BLaER1 treated with 17β-estradiol and CSF1 and Interleukin-3, amounts not matched to agents 10 nM and 100 nM (cell line): ENCODE measurements around the gene KIF3C.
A peak's percentile ranks its signal among the peaks of the same experiment; 100 is the strongest.
"Not testable (repeated sequence)": the region's sequence is repeated elsewhere in the genome, so short reads cannot be mapped to it uniquely, and the experiment has no call there.

ENCODE experiments used
- H3K27ac ChIP-seq, 11 experiments: shearing (Covaris generic); formaldehyde crosslinking; 2 replicates each; pipeline ENCODE4 v1.8.1; 2022
- H3K27me3 ChIP-seq, 11 experiments: shearing (Covaris generic); formaldehyde crosslinking; 2 replicates each; pipeline ENCODE4 v1.8.1; 2022
- H3K36me3 ChIP-seq, 11 experiments: shearing (Covaris generic); formaldehyde crosslinking; 2 replicates each; pipeline ENCODE4 v1.8.1; 2022
- H3K4me1 ChIP-seq, 10 experiments: shearing (Covaris generic); formaldehyde crosslinking; 2 replicates each; pipeline ENCODE4 v1.8.1; 2022
- H3K4me2 ChIP-seq, 11 experiments: shearing (Covaris generic); formaldehyde crosslinking; 2 replicates each; pipeline ENCODE4 v1.8.1; 2022
- H3K4me3 ChIP-seq, 10 experiments: shearing (Covaris generic); formaldehyde crosslinking; 2 replicates each; pipeline ENCODE4 v1.8.1; 2022
- H3K9ac ChIP-seq, 11 experiments: shearing (Covaris generic); formaldehyde crosslinking; 2 replicates each; pipeline ENCODE4 v1.8.1; 2022
- H3K9me3 ChIP-seq, 11 experiments: shearing (Covaris generic); formaldehyde crosslinking; replicated peaks in 1 of 11; 2 replicates each; pipeline ENCODE4 v1.8.1; 2022
- H4K20me1 ChIP-seq, 11 experiments: shearing (Covaris generic); formaldehyde crosslinking; 2 replicates each; pipeline ENCODE4 v1.8.1; 2022
- Cebpa-rat ChIP-seq, 11 experiments: shearing (Covaris generic); IDR thresholded peaks; 2 replicates each; pipeline ENCODE4 v1.8.1; 2022

Gene KIF3C

GRCh38 chr2:26008095-26008494 is 25.8 kb upstream of the KIF3C start:
- no peaks in the 10 kb centered on the region for H4K20me1 ChIP-seq
- peaks cover 5 to 17% (median 9%) of the 10 kb centered on the region in 11 experiments; a peak in 17 of 22 replicates for H3K9me3 ChIP-seq
- H3K27me3 ChIP-seq, result no peaks in the 10 kb centered on the region
- H3K4me2 ChIP-seq, result peak overlapping the region in 6 of 11 experiments; percentile 30 to 96 (median 84); a peak in 12 of 22 replicates
- H3K4me3 ChIP-seq, result no peak overlapping the region
- peak overlapping the region in 8 of 11 experiments; percentile 61 to 92 (median 86); a peak in 15 of 22 replicates for H3K27ac ChIP-seq
- peaks cover 0 to 97% (median 43%) of the 10 kb centered on the region in 10 experiments; a peak in 11 of 20 replicates for H3K4me1 ChIP-seq
- peak overlapping the region in 7 of 11 experiments; percentile 38 to 79 (median 72); a peak in 13 of 22 replicates for H3K9ac ChIP-seq
- no peak for TF ChIP-seq Cebpa-rat (IDR thresholded peaks at IDR 0.05)
- no peaks in the 10 kb centered on the region for H3K36me3 ChIP-seq

GRCh38 chr2:26002632-26003310 is 20.5 kb upstream of the KIF3C start:
- H3K4me1 ChIP-seq, result peaks cover 12 to 98% (median 47%) of the 10 kb centered on the region in 10 experiments
- H3K4me2 ChIP-seq, result peak overlapping the region in 10 of 11 experiments; percentile 60 to 96 (median 73); a peak in 16 of 22 replicates
- no peak overlapping the region for H3K4me3 ChIP-seq
- peak overlapping the region in 4 of 11 experiments; percentile 35 to 66 (median 47); a peak in 5 of 22 replicates for H3K9ac ChIP-seq
- TF ChIP-seq Cebpa-rat (IDR thresholded peaks at IDR 0.05), result no peak
- no peaks in the 10 kb centered on the region for H4K20me1 ChIP-seq
- H3K36me3 ChIP-seq, result no peaks in the 10 kb centered on the region
- peak overlapping the region in 7 of 11 experiments; percentile 25 to 88 (median 75); a peak in 12 of 22 replicates for H3K27ac ChIP-seq
- H3K9me3 ChIP-seq, result no peaks in the 10 kb centered on the region
- H3K27me3 ChIP-seq, result no peaks in the 10 kb centered on the region

- H3K4me1 ChIP-seq, result peaks cover 12 to 98% (median 44%) of the 10 kb centered on the region in 10 experiments
- no peaks in the 10 kb centered on the region for H4K20me1 ChIP-seq
- peak overlapping the region in 7 of 11 experiments; percentile 6 to 81 (median 58); a peak in 9 of 22 replicates for H3K9ac ChIP-seq
- no peaks in the 10 kb centered on the region for H3K9me3 ChIP-seq
- no peak overlapping the region for H3K4me3 ChIP-seq
- peak overlapping the region; percentile 58 to 96 (median 72) for H3K4me2 ChIP-seq
- H3K27me3 ChIP-seq, result no peaks in the 10 kb centered on the region
- no peaks in the 10 kb centered on the region for H3K36me3 ChIP-seq
- peak overlapping the region in 9 of 11 experiments; percentile 25 to 88 (median 68); a peak in 16 of 22 replicates for H3K27ac ChIP-seq
- TF ChIP-seq Cebpa-rat (IDR thresholded peaks at IDR 0.05), result no peak
Observed at GRCh38 chr2:26001743-26002351, 19.6 kb upstream of the KIF3C start.

- Histone ChIP-seq H3K9me3 (no peaks in the 10 kb centered on the region), H4K20me1 (no peaks in the 10 kb centered on the region), H3K36me3 (no peaks in the 10 kb centered on the region), H3K4me1 (peaks cover 12 to 88% (median 40%) of the 10 kb centered on the region in 10 experiments), H3K4me3 (no peak overlapping the region), H3K4me2 (peak overlapping the region in 5 of 11 experiments; percentile 74 to 96 (median 88); a peak in 7 of 22 replicates), H3K27me3 (no peaks in the 10 kb centered on the region), H3K9ac (peak overlapping the region in 3 of 11 experiments; percentile 25 to 53 (median 52); a peak in 3 of 22 replicates), H3K27ac (peak overlapping the region in 5 of 11 experiments; percentile 1 to 88 (median 77); a peak in 9 of 22 replicates)
- TF ChIP-seq Cebpa-rat (IDR thresholded peaks at IDR 0.05), result no peak
Observed at GRCh38 chr2:26000561-26001082, 18.3 kb upstream of the KIF3C start.

GRCh38 chr2:25999406-25999805 is 17.1 kb upstream of the KIF3C start:
- H3K4me2 ChIP-seq, result peak overlapping the region in 4 of 11 experiments; percentile 40 to 96 (median 90); a peak in 6 of 22 replicates
- TF ChIP-seq Cebpa-rat (IDR thresholded peaks at IDR 0.05), result 0 out of 22 replicates have a peak, but pooled peaks of 2 of the 11 experiments have one; percentile 34 to 37

GRCh38 chr2:25998816-25999383 is 16.6 kb upstream of the KIF3C start:
- H3K9me3 ChIP-seq, H3K36me3 ChIP-seq, H4K20me1 ChIP-seq, H3K27me3 ChIP-seq, H3K4me3 ChIP-seq: not testable (repeated sequence)
- Histone ChIP-seq H3K4me1 (peaks cover 12 to 71% (median 34%) of the 10 kb centered on the region in 10 experiments), H3K4me2 (peak overlapping the region in 6 of 11 experiments; percentile 9 to 96 (median 64); a peak in 10 of 22 replicates), H3K9ac (peak overlapping the region in 3 of 11 experiments; percentile 25 to 59 (median 43); a peak in 5 of 22 replicates), H3K27ac (peak overlapping the region in 5 of 11 experiments; percentile 14 to 77 (median 64); a peak in 8 of 22 replicates)

More at GRCh38 chr2:25999406-25999805, 17.1 kb upstream of the KIF3C start:
- H3K9me3 ChIP-seq, H3K4me3 ChIP-seq, H3K36me3 ChIP-seq, H3K27me3 ChIP-seq, H4K20me1 ChIP-seq, H3K9ac ChIP-seq: not testable (repeated sequence)
- H3K4me1 ChIP-seq, result peaks cover 12 to 76% (median 34%) of the 10 kb centered on the region in 10 experiments
- H3K27ac ChIP-seq, result peak overlapping the region in 3 of 11 experiments; percentile 44 to 80 (median 77); a peak in 5 of 22 replicates

GRCh38 chr2:25996844-25997243 is 14.5 kb upstream of the KIF3C start:
- Histone ChIP-seq H3K27me3 (no peaks in the 10 kb centered on the region), H3K27ac (peak overlapping the region in 1 of 11 experiments; percentile 62; a peak in 2 of 22 replicates), H3K9ac (no peak overlapping the region), H4K20me1 (no peaks in the 10 kb centered on the region), H3K4me2 (peak overlapping the region in 1 of 11 experiments; percentile 38; a peak in 2 of 22 replicates), H3K4me3 (no peak overlapping the region), H3K36me3 (no peaks in the 10 kb centered on the region), H3K9me3 (no peaks in the 10 kb centered on the region), H3K4me1 (peaks cover 11 to 67% (median 27%) of the 10 kb centered on the region in 10 experiments)
- no peak for TF ChIP-seq Cebpa-rat (IDR thresholded peaks at IDR 0.05)

GRCh38 chr2:25994509-25994908 is 12.2 kb upstream of the KIF3C start:
- H4K20me1 ChIP-seq, result no peaks in the 10 kb centered on the region
- no peak overlapping the region for H3K4me3 ChIP-seq
- no peak overlapping the region for H3K27ac ChIP-seq
- no peak overlapping the region for H3K4me2 ChIP-seq
- no peaks in the 10 kb centered on the region for H3K9me3 ChIP-seq
- no peaks in the 10 kb centered on the region for H3K27me3 ChIP-seq
- H3K36me3 ChIP-seq, result no peaks in the 10 kb centered on the region
- no peak for TF ChIP-seq Cebpa-rat (IDR thresholded peaks at IDR 0.05)
- H3K9ac ChIP-seq, result no peak overlapping the region
- H3K4me1 ChIP-seq, result peaks cover 10 to 59% (median 31%) of the 10 kb centered on the region in 10 experiments; a peak in 19 of 20 replicates
